Esophagus muscularis mucosa (tissue), 4 donors: Measurements from ENCODE around the gene ENTPD5. TPM values are rescaled to one million over a fixed set of nuclear protein-coding genes. Genes with fewer than 3 reads are reported as not detected.

ENCODE experiments used
- DNase-seq: peaks from one replicate; pipeline ENCODE4 v3.0.0-alpha.2; 2017; ENCODE audit errors: extremely low spot score
- H3K27ac ChIP-seq, 4 donors: fragments of 200-600 bp; sonication (generic); replicated peaks in 1 of 4; 1 replicate in 3 of 4; 2 replicates in 1 of 4; pipeline ENCODE4 v1.5.1; 2016 to 2019; ENCODE audit warnings: mild to moderate bottlenecking in 1 of 4
- H3K27me3 ChIP-seq, 4 donors: fragments of 200-600 bp; sonication (generic); one replicate each; pipeline versions ENCODE4 v1.5.1 to v1.6.0; 2016 to 2019
- H3K36me3 ChIP-seq, 4 donors: fragments of 200-600 bp; sonication (generic); one replicate each; pipeline ENCODE4 v1.5.1; 2016 to 2019
- H3K4me1 ChIP-seq, 4 donors: fragments of 200-600 bp; sonication (generic); one replicate each; pipeline ENCODE4 v1.5.1; 2016 to 2019
- H3K4me3 ChIP-seq, 4 donors: fragments of 200-600 bp; sonication (generic); 1 replicate in 2 of 4; 2 replicates in 2 of 4; pipeline ENCODE4 v1.5.1; 2016 to 2019; ENCODE audit warnings: mild to moderate bottlenecking in 4 of 4, moderate library complexity in 1 of 4
- H3K9me3 ChIP-seq, 4 donors: fragments of 200-600 bp; sonication (generic); 1 replicate in 3 of 4; 2 replicates in 1 of 4; pipeline ENCODE4 v1.5.1; 2016 to 2019
- CTCF ChIP-seq, 3 experiments: fragments of 200-600 bp in 2 of 3; fragments of 450-650 bp in 1 of 3; sonication (generic) in 2 of 3; IDR thresholded peaks; one replicate each; pipeline ENCODE4 v1.5.1; 2017 to 2019; ENCODE audit warnings: antibody characterized with exemption in 3 of 3, mild to moderate bottlenecking in 2 of 3, moderate library complexity in 1 of 3
- EP300 ChIP-seq: sonication (generic); formaldehyde crosslinking; IDR thresholded peaks from one replicate; pipeline ENCODE4 v1.6.1; 2017; ENCODE audit warnings: antibody characterized with exemption
- POLR2A ChIP-seq: fragments of 450-650 bp; IDR thresholded peaks from one replicate; pipeline ENCODE4 v1.6.1; 2017; ENCODE audit warnings: antibody characterized with exemption, moderate library complexity, mild to moderate bottlenecking, low read depth
- POLR2AphosphoS5 ChIP-seq, 2 donors: sonication (generic); formaldehyde crosslinking; IDR thresholded peaks; one replicate each; pipeline ENCODE4 v1.6.1; 2017; ENCODE audit warnings: antibody characterized with exemption in 2 of 2
- WGBS: methylation state at CpG from one replicate; pipeline ENCODE4 v1.1.5; 2018; 5-methylcytosine and 5-hydroxymethylcytosine counted together
- intact Hi-C: fragments of 100-400 bp; cut with DNase I; formaldehyde crosslinking; loops from one replicate; pipeline ENCODE4 v1.15.1; 2023
- total RNA-seq, 4 donors: library from RNA; depleted of rRNA; stranded (reverse); fragments of >200 nt; gene quantifications; one replicate each; pipeline versions ENCODE4 v1.1.0 to v1.2.1, GENCODE V29; 2016

The ENTPD5 gene
- total RNA-seq, 4 donors from 2014 or later = 5.5 to 9.6 (median 6.0) TPM

- Histone ChIP-seq H3K27me3 (no peaks in the 10 kb centered on the region), H3K9me3 (no peaks in the 10 kb centered on the region), H3K36me3 (no peaks in the 10 kb centered on the region), H3K4me3 (no peak overlapping the region), H3K4me1 (peaks cover 11 to 23% (median 17%) of the 10 kb centered on the region in 4 donors), H3K27ac (no peak overlapping the region)
- intact Hi-C loops = no loop called here
- WGBS = 90% methylated on average over 4 of the region's 4 CpGs
- no peak for TF ChIP-seq POLR2AphosphoS5 (IDR thresholded peaks at IDR 0.05)
- TF ChIP-seq POLR2A = no peak
- TF ChIP-seq CTCF (IDR thresholded peaks at IDR 0.05) = no peak
- no peak for TF ChIP-seq EP300
- DNase-seq = no peak
Observed at GRCh38 chr14:74022346-74022745, 3.3 kb upstream of the ENTPD5 start.

GRCh38 chr14:74019408-74020137 lies 485 bp upstream of the ENTPD5 start:
- peak overlapping the region; percentile 95 to 99 (median 98) for H3K27ac ChIP-seq
- H3K4me1 ChIP-seq = peaks cover 11 to 23% (median 17%) of the 10 kb centered on the region in 4 donors
- H3K4me3 ChIP-seq = peak overlapping the region; percentile 80 to 91 (median 86)
- no peaks in the 10 kb centered on the region for H3K9me3 ChIP-seq
- TF ChIP-seq EP300 (no peak), POLR2AphosphoS5 (IDR thresholded peaks at IDR 0.05) (peak in 1 of 2 donors; percentile 48), POLR2A (no peak), CTCF (IDR thresholded peaks at IDR 0.05) (no peak)
- WGBS = 4% methylated on average over 4 of the region's 21 CpGs
- H3K27me3 ChIP-seq = no peaks in the 10 kb centered on the region
- intact Hi-C loops = loop anchor here (5.0 kb wide), 2 partner anchors 67 to 132 kb away; partner anchors contain the start of genes COQ6, FAM161B and ZNF410
- no peak for DNase-seq
- peaks cover 0 to 4% (median 1%) of the 10 kb centered on the region in 4 donors for H3K36me3 ChIP-seq

- H3K4me3 ChIP-seq = peak overlapping the region; percentile 80 to 91 (median 86)
- TF ChIP-seq POLR2A (no peak), POLR2AphosphoS5 (IDR thresholded peaks at IDR 0.05) (no peak), CTCF (IDR thresholded peaks at IDR 0.05) (no peak), EP300 (no peak)
- DNase-seq = no peak
- H3K27me3 ChIP-seq = no peaks in the 10 kb centered on the region
- peaks cover 11 to 23% (median 17%) of the 10 kb centered on the region in 4 donors for H3K4me1 ChIP-seq
- 4% methylated on average over 8 of the region's 8 CpGs for WGBS
- H3K36me3 ChIP-seq = peaks cover 0 to 9% (median 2%) of the 10 kb centered on the region in 4 donors
- peak overlapping the region; percentile 95 to 99 (median 98) for H3K27ac ChIP-seq
- no peaks in the 10 kb centered on the region for H3K9me3 ChIP-seq
- intact Hi-C loops = loop anchor here (5.0 kb wide), 2 partner anchors 66 to 131 kb away; partner anchors contain the start of genes COQ6, FAM161B and ZNF410
Observed at GRCh38 chr14:74018174-74018585, 908 bp downstream of the ENTPD5 start.

GRCh38 chr14:74015963-74016362 lies 3.1 kb downstream of the ENTPD5 start:
- TF ChIP-seq EP300 = no peak
- no peak for TF ChIP-seq POLR2AphosphoS5 (IDR thresholded peaks at IDR 0.05)
- TF ChIP-seq POLR2A = no peak
- TF ChIP-seq CTCF (IDR thresholded peaks at IDR 0.05) = no peak
- Histone ChIP-seq H3K27ac (no peak overlapping the region), H3K9me3 (no peaks in the 10 kb centered on the region), H3K36me3 (peaks cover 0 to 22% (median 12%) of the 10 kb centered on the region in 4 donors), H3K27me3 (no peaks in the 10 kb centered on the region), H3K4me1 (peaks cover 11 to 23% (median 17%) of the 10 kb centered on the region in 4 donors), H3K4me3 (no peak overlapping the region)
- intact Hi-C loops = loop anchor here (5.0 kb wide), 2 partner anchors 64 to 129 kb away; partner anchors contain the start of genes COQ6, FAM161B and ZNF410
- no peak for DNase-seq
